NCI-H146 (cell line): ENCODE data around the gene MT4.

Experiments
- DNase-seq: peaks from one replicate; lab custom pipeline; 2025; lab: John Stamatoyannopoulos, UW

Gene MT4

DNA sequence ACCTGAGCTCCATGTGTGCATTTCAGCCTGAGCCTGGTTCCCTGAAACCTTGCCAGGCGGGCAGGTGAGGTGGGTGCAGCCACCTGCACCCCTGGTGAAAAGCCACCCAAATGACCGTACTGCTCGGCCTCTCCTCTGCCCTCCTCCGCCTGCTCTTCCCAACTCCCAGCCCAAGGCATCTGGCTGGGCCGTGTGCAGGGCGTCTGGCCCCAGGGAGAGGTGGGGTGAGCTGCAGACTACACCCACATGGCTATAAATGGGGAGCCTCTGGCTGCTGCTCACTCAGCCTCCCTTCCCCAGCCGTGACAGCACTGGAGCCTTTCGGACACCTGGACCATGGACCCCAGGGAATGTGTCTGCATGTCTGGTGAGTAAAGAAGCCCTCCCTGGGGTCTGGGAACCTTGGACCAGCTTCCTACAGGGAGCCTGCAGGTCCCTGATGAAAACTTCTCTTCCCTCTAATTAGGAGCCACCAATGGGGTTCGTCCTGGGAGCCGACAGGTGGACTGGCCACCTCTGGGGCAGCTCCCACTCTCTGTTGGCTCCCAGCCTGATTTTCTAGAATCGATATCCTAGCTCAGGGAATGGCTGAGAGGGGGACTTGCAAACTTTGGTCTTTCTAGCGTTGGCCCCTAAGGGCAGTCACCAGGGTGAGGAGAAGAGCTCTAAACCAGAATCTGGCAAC, at the start of gene MT4:
MT4 (plus strand) TSS at position 281 of the 685 bp plus-strand sequence; CDS start at position 337, 56 bp downstream.
- DNase-seq, result no peak

GRCh38 chr16:56515665-56516064, 49.2 kb upstream of the MT4 start:
- no peak for DNase-seq

GRCh38 chr16:56517206-56517605, 47.7 kb upstream of the MT4 start:
- DNase-seq, result no peak

DNA sequence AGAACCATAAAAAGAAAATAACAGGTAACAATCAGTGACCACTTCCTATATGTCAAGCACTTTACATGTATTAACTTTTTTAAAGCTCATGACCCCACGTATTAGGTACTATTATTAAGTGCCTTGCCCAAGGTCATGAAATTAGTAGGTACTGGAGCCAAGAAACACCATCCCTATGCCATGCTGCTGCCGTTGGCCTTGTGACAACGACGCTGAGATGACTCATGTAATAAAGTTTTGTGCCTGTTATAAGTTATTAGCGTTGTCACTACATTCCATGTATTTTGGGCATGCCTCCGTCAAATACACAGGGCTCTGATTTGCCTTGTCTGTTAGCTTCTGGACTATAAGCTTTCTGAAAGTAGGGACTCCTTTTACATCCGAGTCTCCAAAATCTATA, 46.4 kb upstream of the MT4 start:
- DNase-seq, result no peak

DNA sequence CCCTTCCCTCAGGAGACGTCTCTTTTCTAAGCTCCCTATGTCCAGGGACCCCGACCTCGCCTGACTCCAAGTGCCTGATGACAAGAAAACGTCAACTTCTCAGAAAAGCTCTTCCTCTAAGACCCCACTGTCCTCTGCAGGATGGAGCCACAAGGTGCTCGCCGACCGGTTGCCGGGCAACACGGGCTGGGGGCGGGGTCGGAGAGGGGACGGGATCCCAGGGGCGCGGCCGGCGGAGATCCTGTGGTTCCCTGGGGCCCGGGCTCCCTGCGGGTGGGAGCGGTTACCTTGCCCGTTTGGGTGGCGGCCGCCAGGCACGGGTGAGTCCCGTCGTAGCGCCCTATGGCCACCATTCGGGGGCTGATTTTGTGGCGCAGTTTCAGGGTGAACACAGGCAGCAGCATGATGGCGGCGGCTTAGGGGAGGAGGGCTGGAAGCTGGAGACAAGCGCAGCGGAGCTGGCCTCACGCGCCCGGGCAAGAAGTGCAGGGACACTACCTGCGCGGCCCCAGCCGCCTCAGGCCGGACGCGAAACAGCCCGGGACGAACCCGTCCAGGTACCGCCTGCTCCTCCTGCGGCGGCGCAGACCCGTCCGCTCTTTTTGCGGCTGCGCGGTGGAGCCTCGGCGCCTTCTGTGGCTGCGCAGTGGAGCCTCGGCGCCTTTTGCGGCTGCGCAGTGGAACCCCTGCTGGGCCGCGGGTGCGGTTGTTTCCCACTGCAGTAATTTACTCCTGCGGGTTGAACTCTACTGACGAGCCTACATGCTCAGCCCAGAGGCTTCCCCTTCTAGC, 45.2 kb upstream of the MT4 start, which contains the start of gene BBS2:
BBS2 (minus strand) TSS at position 566 of the 792 bp plus-strand sequence; CDS start at position 404, 162 bp downstream.
- DNase-seq, result peak; percentile 78

DNA sequence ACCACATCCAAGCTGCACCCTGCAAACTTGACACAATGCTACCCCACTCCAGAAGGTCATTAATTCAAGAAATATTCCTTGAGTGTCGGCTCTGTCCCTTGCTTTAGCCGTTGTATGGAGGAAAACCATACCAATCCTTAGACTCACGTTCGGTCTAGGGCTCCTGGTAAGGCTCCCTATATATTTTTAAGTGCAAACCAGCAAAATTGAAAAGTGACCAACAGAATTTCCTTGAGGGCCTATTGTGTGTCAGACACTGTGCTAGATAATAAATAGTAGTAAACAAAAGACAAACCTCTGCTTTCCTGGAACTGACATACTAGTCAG, 44.7 kb upstream of the MT4 start:
- DNase-seq, result no peak

GRCh38 chr16:56525236-56525635, 39.6 kb upstream of the MT4 start:
- DNase-seq, result no peak

- no peak for DNase-seq
Observed at GRCh38 chr16:56530872-56531271, 34.0 kb upstream of the MT4 start.

GRCh38 chr16:56532714-56533113, 32.2 kb upstream of the MT4 start:
- DNase-seq, result no peak

- peak; percentile 47 for DNase-seq
Observed at GRCh38 chr16:56534847-56535383, 30.0 kb upstream of the MT4 start.

GRCh38 chr16:56538331-56538730, 26.5 kb upstream of the MT4 start:
- no peak for DNase-seq

DNA sequence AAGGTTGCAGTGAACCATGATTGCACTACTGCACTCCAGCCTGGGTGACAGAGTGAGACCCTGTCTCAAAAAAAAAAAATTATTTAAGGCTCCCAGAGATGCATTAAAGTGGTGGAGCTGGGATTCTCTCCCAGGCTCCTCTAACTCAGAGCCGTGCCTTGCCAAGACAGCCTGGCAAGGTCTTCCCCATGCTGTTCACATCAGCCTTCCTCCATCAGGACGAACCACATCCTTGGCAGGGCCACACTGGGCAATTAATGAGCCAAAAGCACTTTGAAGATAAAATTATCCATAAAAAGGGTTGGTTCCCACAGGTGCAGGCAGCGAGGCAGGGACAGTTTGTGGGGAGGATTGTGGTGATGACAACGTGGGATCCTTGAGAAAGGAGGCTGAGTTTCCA, 25.2 kb upstream of the MT4 start:
- DNase-seq, result no peak

DNA sequence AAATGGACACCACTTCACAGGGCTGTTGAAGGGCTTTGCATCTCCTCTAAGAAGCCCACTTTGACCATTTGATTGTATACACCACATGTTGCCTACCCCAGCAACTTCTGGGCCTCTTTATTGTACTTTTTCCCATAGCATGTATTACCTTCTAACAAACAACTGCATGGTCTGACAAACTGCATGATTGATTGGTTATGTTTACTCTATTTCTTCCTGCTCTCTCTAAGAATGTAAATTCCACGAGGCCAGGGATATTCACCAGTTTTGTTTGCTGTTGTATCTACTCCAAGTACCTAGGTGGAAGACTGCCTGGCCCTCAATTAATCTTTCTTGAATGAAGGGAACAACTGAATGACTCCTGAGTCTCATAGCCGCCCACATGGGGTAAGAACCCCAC, 22.8 kb upstream of the MT4 start:
- no peak for DNase-seq

- peak; percentile 63 for DNase-seq
Observed at GRCh38 chr16:56547120-56547948, 17.5 kb upstream of the MT4 start.

- no peak for DNase-seq
Observed at GRCh38 chr16:56547949-56548567, 16.8 kb upstream of the MT4 start.

DNA sequence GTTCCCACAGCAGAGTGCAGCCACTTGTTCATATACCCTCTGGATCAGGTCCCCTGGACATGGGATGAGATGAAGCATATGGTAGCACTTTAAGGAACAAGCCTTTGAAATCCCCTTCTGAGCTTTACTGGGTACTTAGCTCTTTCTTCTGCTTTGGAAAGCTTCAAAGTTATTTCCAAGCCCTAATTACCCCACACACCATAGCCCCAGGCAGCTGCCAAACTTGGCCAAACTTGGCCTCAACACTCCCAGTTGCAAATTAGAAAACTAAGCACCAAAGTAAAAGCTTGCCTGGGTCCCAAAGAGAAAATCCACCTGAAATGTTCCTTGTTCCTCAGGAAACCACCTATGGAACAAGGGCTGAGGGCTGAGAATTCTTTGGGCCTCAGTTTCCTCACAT, 15.7 kb upstream of the MT4 start:
- no peak for DNase-seq

GRCh38 chr16:56549744-56550385, 15.0 kb upstream of the MT4 start:
- DNase-seq, result no peak

- no peak for DNase-seq
Observed at GRCh38 chr16:56551796-56552738, 12.8 kb upstream of the MT4 start.

GRCh38 chr16:56554441-56554840, 10.4 kb upstream of the MT4 start:
- DNase-seq, result no peak

DNA sequence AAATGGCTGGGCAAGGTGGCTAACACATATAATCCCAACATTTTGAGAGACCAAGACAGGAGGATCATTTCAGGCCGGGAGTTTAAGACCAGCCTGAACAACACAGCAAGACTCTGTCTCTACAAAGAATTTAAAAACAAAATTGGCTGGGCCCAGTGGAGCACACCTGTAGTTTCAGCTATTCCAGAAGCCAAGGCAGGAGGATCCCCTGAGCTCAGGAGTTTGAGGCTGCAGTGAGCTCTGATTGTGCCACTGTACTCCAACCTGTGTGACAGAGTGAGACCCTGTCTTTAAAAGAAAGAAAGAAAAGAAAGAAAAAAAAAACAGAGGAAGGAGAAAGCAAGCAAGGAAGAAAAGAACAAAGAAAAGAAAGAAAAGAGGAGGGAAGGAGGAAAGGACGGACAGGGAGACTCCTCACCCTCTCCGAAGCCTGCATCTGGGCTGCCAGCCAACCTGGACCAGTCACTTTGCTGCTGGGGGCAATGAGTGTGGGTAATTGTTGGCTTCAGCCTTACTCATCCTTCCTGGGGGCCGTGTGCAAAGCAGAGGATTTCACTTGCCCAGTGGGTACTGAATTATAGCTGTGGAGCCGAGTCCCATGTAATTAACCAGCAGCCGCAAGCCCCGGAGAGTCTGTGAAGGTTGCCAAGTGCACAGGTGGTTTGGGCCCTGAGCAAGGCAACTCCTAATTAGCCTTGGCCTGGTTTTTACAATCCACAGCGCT, 6.7 kb upstream of the MT4 start:
- DNase-seq, result peak; percentile 38
